Stomach (tissue), 9 donors: ENCODE measurements around the gene SSUH2. TPM values are rescaled to one million over a fixed set of nuclear protein-coding genes. Genes with fewer than 3 reads are reported as not detected.

Experiments
- DNase-seq, 2 donors: peaks; one replicate each; pipeline versions ENCODE4 v3.0.0 to v3.0.0-alpha.2; 2013 to 2019
- H3K27ac ChIP-seq, 5 donors: fragments of 200-600 bp in 4 of 5; sonication (generic) in 4 of 5; one replicate each; pipeline ENCODE4 v1.5.1; 2013 to 2019; ENCODE audit warnings: mild to moderate bottlenecking in 1 of 5, moderate library complexity in 1 of 5
- H3K27me3 ChIP-seq, 3 donors: fragments of 200-600 bp; sonication (generic); one replicate each; pipeline ENCODE4 v1.5.1; 2017 to 2019; ENCODE audit warnings: mixed run types in 1 of 3
- H3K36me3 ChIP-seq, 4 donors: fragments of 200-600 bp; sonication (generic); 1 replicate in 3 of 4; 2 replicates in 1 of 4; pipeline ENCODE4 v1.5.1; 2016 to 2019
- H3K4me1 ChIP-seq, 4 donors: fragments of 200-600 bp; sonication (generic); one replicate each; pipeline ENCODE4 v1.5.1; 2016 to 2019
- H3K4me3 ChIP-seq, 4 donors: fragments of 200-600 bp; sonication (generic) in 3 of 4; one replicate each; pipeline ENCODE4 v1.5.1; 2016 to 2019; ENCODE audit warnings: mild to moderate bottlenecking in 1 of 4
- H3K9me3 ChIP-seq, 4 donors: fragments of 200-600 bp; sonication (generic); one replicate each; pipeline ENCODE4 v1.5.1; 2016 to 2019
- EP300 ChIP-seq: sonication (generic); formaldehyde crosslinking; IDR thresholded peaks from one replicate; pipeline ENCODE4 v1.6.1; 2017; ENCODE audit warnings: antibody characterized with exemption
- POLR2A ChIP-seq, 4 donors: fragments of 450-650 bp; IDR thresholded peaks; one replicate each; pipeline ENCODE4 v1.6.1; 2016; ENCODE audit warnings: antibody characterized with exemption in 4 of 4, control low read depth in 2 of 4, mild to moderate bottlenecking in 1 of 4, moderate library complexity in 1 of 4
- POLR2AphosphoS5 ChIP-seq, 3 donors: sonication (generic); formaldehyde crosslinking; IDR thresholded peaks; one replicate each; pipeline ENCODE4 v1.6.1; 2016; ENCODE audit warnings: antibody characterized with exemption in 3 of 3
- WGBS, 5 donors: extraction: QIAGEN DNeasy Blood & Tissue Kit in 3 of 5; methylation state at CpG; one replicate each; pipeline versions ENCODE4 v1.1.5 to v1.1.7; 2013 to 2018; 5-methylcytosine and 5-hydroxymethylcytosine counted together
- intact Hi-C: fragments of 100-400 bp; cut with DNase I; formaldehyde crosslinking; loops from one replicate; pipeline ENCODE4 v1.15.1; 2023; ENCODE audit warnings: low total_unique reads
- polyA plus RNA-seq, 3 donors: library from polyadenylated mRNA; stranded (reverse); fragments of 200-250 nt; gene quantifications; one replicate each; pipeline ENCODE4 v1.2.3, GENCODE V29; 2013
- total RNA-seq, 5 donors: library from RNA; depleted of rRNA; stranded (reverse); fragments of >200 nt; gene quantifications; one replicate each; pipeline versions ENCODE4 v1.1.0 to v1.2.3, GENCODE V29; 2014 to 2016
- TF ChIP-seq, protein P1 (sequence below), 7 experiments: fragments of 450-650 bp in 4 of 7; fragments of 200-600 bp in 3 of 7; sonication (generic) in 3 of 7; IDR thresholded peaks; one replicate each; pipeline ENCODE4 v1.5.1; 2016 to 2019; ENCODE audit warnings: antibody characterized with exemption in 7 of 7, control low read depth in 2 of 7, mild to moderate bottlenecking in 1 of 7
- donor health status: healthy with polysubstance abuse.
- donor health status: Bipolar disorder and iron deficiency.
- donor health status: healthy.

Gene SSUH2
- total and polyA plus RNA-seq, 8 donors = 0.35 to 6.3 (median 1.0) TPM; not detected in 2

DNA sequence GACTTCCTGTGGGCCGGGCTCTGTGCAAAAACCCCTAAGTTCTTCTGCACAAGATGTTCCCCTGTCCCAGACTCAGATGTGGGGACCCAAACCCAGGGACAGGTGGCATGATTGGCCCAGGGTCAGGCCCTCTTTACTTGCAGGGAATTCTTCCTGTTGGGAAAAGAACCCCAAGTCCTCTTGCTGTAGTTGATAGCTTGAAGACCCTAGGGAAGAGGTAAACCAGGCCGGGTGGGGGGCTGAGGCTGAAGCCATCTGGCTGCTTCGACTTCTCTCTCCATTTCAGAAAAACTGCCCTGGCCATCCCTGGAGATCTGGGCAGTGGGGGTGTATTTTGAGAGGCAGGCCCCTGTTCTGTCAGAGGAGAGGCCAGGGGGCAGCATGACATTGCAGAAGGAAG is 23.5 kb downstream of the SSUH2 start:
- Histone ChIP-seq H3K27me3 (no peaks in the 10 kb centered on the region), H3K9me3 (peaks cover 0 to 10% (median 4%) of the 10 kb centered on the region in 4 donors), H3K4me3 (no peak overlapping the region), H3K4me1 (peaks cover 0 to 17% (median 12%) of the 10 kb centered on the region in 4 donors), H3K36me3 (no peaks in the 10 kb centered on the region), H3K27ac (no peak overlapping the region)
- TF ChIP-seq EP300 (no peak), POLR2AphosphoS5 (IDR thresholded peaks at IDR 0.05) (no peak), POLR2A (IDR thresholded peaks at IDR 0.05) (no peak)
- TF ChIP-seq, protein P1, sequence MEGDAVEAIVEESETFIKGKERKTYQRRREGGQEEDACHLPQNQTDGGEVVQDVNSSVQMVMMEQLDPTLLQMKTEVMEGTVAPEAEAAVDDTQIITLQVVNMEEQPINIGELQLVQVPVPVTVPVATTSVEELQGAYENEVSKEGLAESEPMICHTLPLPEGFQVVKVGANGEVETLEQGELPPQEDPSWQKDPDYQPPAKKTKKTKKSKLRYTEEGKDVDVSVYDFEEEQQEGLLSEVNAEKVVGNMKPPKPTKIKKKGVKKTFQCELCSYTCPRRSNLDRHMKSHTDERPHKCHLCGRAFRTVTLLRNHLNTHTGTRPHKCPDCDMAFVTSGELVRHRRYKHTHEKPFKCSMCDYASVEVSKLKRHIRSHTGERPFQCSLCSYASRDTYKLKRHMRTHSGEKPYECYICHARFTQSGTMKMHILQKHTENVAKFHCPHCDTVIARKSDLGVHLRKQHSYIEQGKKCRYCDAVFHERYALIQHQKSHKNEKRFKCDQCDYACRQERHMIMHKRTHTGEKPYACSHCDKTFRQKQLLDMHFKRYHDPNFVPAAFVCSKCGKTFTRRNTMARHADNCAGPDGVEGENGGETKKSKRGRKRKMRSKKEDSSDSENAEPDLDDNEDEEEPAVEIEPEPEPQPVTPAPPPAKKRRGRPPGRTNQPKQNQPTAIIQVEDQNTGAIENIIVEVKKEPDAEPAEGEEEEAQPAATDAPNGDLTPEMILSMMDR (IDR thresholded peaks at IDR 0.05) = no peak
- intact Hi-C loops = loop anchor here (5.0 kb wide), 1 partner anchor 179 kb away; no protein-coding TSS in a partner anchor
- no peak for DNase-seq
- 54 to 85% (median 78%) methylated on average over 3 of the region's 3 CpGs for WGBS, 5 donors

DNA sequence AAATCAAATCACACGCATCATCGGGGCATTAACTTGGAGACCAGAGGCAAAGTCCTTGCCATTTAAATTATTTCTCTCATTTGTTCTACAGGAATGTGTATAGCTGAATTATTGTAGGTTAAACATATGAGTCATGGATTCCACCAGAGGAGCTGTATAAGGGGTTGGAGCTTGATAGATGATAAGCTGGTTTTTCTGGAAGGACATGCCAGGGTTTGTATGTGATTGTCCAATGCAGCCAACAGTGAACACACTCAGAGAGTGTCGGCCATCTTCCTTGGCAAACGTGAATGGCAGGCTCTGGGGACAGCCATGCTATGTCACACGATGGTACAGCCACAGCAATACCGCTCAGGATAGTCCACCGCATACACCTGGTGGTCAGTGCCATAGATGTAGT is 25.1 kb downstream of the SSUH2 start:
- TF ChIP-seq, protein P1 (IDR thresholded peaks at IDR 0.05) = no peak
- TF ChIP-seq POLR2AphosphoS5 (IDR thresholded peaks at IDR 0.05) (no peak), POLR2A (IDR thresholded peaks at IDR 0.05) (no peak), EP300 (no peak)
- no peaks in the 10 kb centered on the region for H3K27me3 ChIP-seq
- intact Hi-C loops = no loop called here
- H3K36me3 ChIP-seq = no peaks in the 10 kb centered on the region
- no peak overlapping the region for H3K4me3 ChIP-seq
- no peak overlapping the region for H3K27ac ChIP-seq
- peaks cover 0 to 10% (median 4%) of the 10 kb centered on the region in 4 donors for H3K9me3 ChIP-seq
- 73 to 86% (median 79%) methylated on average over 7 of the region's 7 CpGs for WGBS, 5 donors
- peak in 1 of 2 donors; percentile 36 for DNase-seq
- H3K4me1 ChIP-seq = peaks cover 0 to 17% (median 12%) of the 10 kb centered on the region in 4 donors

DNA sequence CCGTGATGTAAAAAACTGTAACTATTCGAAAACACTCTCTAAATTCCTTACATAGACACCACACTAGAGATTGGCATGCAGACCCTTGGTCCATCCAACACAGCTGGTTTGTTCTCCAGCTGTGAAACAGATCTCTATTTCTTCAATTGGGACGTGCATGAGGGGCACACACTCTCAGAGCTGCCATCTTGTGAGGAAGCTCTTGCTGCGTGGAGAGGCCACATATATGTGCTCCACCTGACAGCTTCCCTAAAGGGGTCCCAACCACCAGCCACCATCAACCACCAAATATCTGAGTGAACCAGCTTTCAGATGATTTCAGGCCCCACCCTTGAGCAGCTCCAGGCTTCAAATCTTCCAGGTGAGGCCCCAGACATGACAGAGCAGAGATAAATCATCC is 25.6 kb downstream of the SSUH2 start:
- Histone ChIP-seq H3K36me3 (no peaks in the 10 kb centered on the region), H3K4me3 (no peak overlapping the region), H3K9me3 (peaks cover 0 to 10% (median 4%) of the 10 kb centered on the region in 4 donors), H3K27me3 (no peaks in the 10 kb centered on the region), H3K4me1 (peaks cover 0 to 17% (median 12%) of the 10 kb centered on the region in 4 donors), H3K27ac (no peak overlapping the region)
- peak in 1 of 2 donors; percentile 9 for DNase-seq
- 89 to 98% (median 94%) methylated on average over 4 of the region's 4 CpGs for WGBS, 5 donors
- TF ChIP-seq EP300 (no peak), POLR2A (IDR thresholded peaks at IDR 0.05) (no peak), POLR2AphosphoS5 (IDR thresholded peaks at IDR 0.05) (no peak)
- TF ChIP-seq, protein P1 (IDR thresholded peaks at IDR 0.05) = no peak
- intact Hi-C loops = no loop called here

DNA sequence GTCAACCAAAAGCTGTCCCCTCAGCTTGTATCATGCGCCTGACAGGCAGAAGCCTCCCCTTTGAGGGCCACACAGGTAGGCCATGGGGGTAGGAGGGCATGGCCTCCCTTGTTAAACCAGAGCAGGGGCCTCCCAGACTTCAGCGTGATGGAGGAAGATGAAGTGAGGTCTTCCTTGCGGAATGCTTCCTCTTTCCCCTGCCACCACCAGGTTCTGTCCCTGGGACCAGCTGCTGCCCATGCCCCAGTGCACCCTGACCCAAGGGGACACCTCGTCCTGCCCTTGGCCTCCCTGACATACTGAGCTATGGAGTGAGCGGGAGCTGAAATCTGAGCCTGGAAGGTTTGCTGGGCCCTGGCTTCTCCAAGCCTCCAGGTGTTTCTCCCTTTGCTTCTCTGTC is 26.7 kb downstream of the SSUH2 start:
- TF ChIP-seq POLR2AphosphoS5 (IDR thresholded peaks at IDR 0.05) (no peak), EP300 (no peak), POLR2A (IDR thresholded peaks at IDR 0.05) (no peak)
- TF ChIP-seq, protein P1 (IDR thresholded peaks at IDR 0.05) = no peak
- intact Hi-C loops = no loop called here
- Histone ChIP-seq H3K9me3 (peaks cover 0 to 10% (median 4%) of the 10 kb centered on the region in 4 donors), H3K4me3 (no peak overlapping the region), H3K4me1 (peaks cover 0 to 10% (median 7%) of the 10 kb centered on the region in 4 donors), H3K27ac (no peak overlapping the region), H3K36me3 (no peaks in the 10 kb centered on the region), H3K27me3 (no peaks in the 10 kb centered on the region)
- peak in 1 of 2 donors; percentile 9 for DNase-seq
- WGBS, 5 donors = 89 to 100% (median 96%) methylated on average over 3 to 5 of the region's 5 CpGs
